Psoas muscle (tissue), 8 donors: ENCODE results near the gene MMS22L. TPM values are rescaled to one million over a fixed set of nuclear protein-coding genes. Genes with fewer than 3 reads are reported as not detected.

Source experiments
- ATAC-seq, 4 donors: fragments of 200-7000 bp; cut with Tn5 transposase; one replicate each; pipeline ENCODE4 v1.9.1; 2020; ENCODE audit warnings: moderate library complexity in 3 of 4, mild to moderate bottlenecking in 2 of 4
- DNase-seq, 2 donors: peaks; one replicate each; pipeline ENCODE4 v3.0.0-alpha.2; 2020
- H3K27ac ChIP-seq: fragments of 200-600 bp; one replicate; pipeline ENCODE4 v1.8.0; 2022
- H3K27me3 ChIP-seq, 3 donors: fragments of 200-600 bp in 1 of 3; one replicate each; pipeline versions ENCODE4 v1.6.1 to v1.8.0; 2013 to 2022; ENCODE audit warnings: low read length in 2 of 3, mild to moderate bottlenecking in 2 of 3, moderate library complexity in 1 of 3; ENCODE audit not compliant: insufficient read depth in 3 of 3
- H3K36me3 ChIP-seq, 2 donors: fragments of 200-600 bp in 1 of 2; one replicate each; pipeline versions ENCODE4 v1.6.1 to v1.8.0; 2013 to 2022; ENCODE audit warnings: low read depth in 1 of 2, mild to moderate bottlenecking in 1 of 2, moderate library complexity in 1 of 2; ENCODE audit not compliant: insufficient read depth in 1 of 2
- H3K4me1 ChIP-seq: fragments of 200-600 bp; one replicate; pipeline ENCODE4 v1.8.0; 2022
- H3K4me3 ChIP-seq: fragments of 200-600 bp; one replicate; pipeline ENCODE4 v1.8.0; 2022; ENCODE audit warnings: mild to moderate bottlenecking
- H3K9me3 ChIP-seq: fragments of 200-600 bp; one replicate; pipeline ENCODE4 v1.8.0; 2022
- CTCF ChIP-seq: fragments of 200-600 bp; IDR thresholded peaks from one replicate; pipeline ENCODE4 v1.8.0; 2022; ENCODE audit warnings: antibody characterized with exemption
- WGBS, 3 donors: extraction: QIAGEN DNeasy Blood & Tissue Kit; methylation state at CpG; one replicate each; pipeline versions ENCODE4 v1.1.6 to v1.1.7; 2013; 5-methylcytosine and 5-hydroxymethylcytosine counted together
- intact Hi-C, 2 donors: fragments of 100-400 bp; cut with DNase I; formaldehyde crosslinking; loops; one replicate each; pipeline versions ENCODE4 v1.11.0 to v1.14.2; 2022
- polyA plus RNA-seq, 3 donors: library from polyadenylated mRNA; stranded (reverse); fragments of 200-250 nt; gene quantifications; one replicate each; pipeline ENCODE4 v1.2.3, GENCODE V29; 2013
- total RNA-seq, 4 donors: library from RNA; stranded (reverse); fragmentation: NEBNext Ultra II Directional in 2 of 4; extraction: Animal tissue kit (Norgen Biotek cat#: 25700) in 2 of 4; gene quantifications; one replicate each; pipeline versions ENCODE4 v1.2.1 to v1.2.4, GENCODE V29; 2021 to 2023
- donor health status: healthy with polysubstance abuse.
- donor health status: DM: no; HTN: no; CAD: no; lungs with moderate emphysema.
- donor health status: Bipolar disorder and iron deficiency.
- donor health status: healthy.
- donor health status: DM: yes; HTN: yes; CAD: no.
- donor health status: DM: no; HTN: no; CAD: no.
- donor health status: DM: no; HTN: no; CAD: no.
- donor health status: DM: yes; HTN: yes; CAD: no.

Gene MMS22L
- total and polyA plus RNA-seq, 7 donors, result 0.31 to 1.6 (median 1.1) TPM

DNA sequence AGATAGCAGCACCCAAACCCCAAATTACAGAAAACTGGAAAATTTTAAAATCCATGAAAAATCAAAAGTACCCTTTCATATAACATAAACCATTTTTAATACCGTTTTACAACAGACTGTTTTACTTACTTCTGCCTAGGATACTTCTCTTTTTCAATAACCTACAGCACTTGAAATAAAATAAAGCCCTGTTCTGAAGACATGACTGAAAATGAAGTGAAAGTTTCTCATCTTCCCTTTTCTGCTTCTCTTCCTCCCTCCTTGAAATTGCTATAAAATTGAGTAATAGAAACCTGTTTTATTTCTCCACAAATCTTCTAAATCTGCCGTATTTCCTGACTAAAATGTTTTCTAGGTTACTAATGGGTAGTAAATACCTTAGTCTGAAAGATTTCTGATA lies 20.3 kb downstream of the MMS22L start:
- no peak for DNase-seq
- H3K27me3 ChIP-seq, result no peaks in the 10 kb centered on the region
- TF ChIP-seq CTCF, result no peak
- ATAC-seq, result no peak
- 90 to 99% (median 94%) methylated on average over 2 of the region's 2 CpGs for WGBS, 3 donors
- H3K36me3 ChIP-seq, result peaks cover 3 to 28% of the 10 kb centered on the region in 2 donors
- no peaks in the 10 kb centered on the region for H3K9me3 ChIP-seq
- H3K4me1 ChIP-seq, result no peaks in the 10 kb centered on the region
- intact Hi-C loops, result no loop called here
- H3K4me3 ChIP-seq, result no peak overlapping the region
- H3K27ac ChIP-seq, result no peak overlapping the region

GRCh38 chr6:97246842-97247241 lies 36.2 kb downstream of the MMS22L start:
- no peak overlapping the region for H3K27ac ChIP-seq
- no peaks in the 10 kb centered on the region for H3K4me1 ChIP-seq
- no peaks in the 10 kb centered on the region for H3K27me3 ChIP-seq
- WGBS, 3 donors, result 93 to 98% (median 94%) methylated on average over 1 of the region's 1 CpG
- no peak for TF ChIP-seq CTCF
- no peaks in the 10 kb centered on the region for H3K9me3 ChIP-seq
- intact Hi-C loops, result no loop called here
- DNase-seq (no peak), ATAC-seq (no peak)
- no peak overlapping the region for H3K4me3 ChIP-seq
- H3K36me3 ChIP-seq, result peaks cover 3 to 4% of the 10 kb centered on the region in 2 donors

GRCh38 chr6:97240222-97240621 lies 42.8 kb downstream of the MMS22L start:
- H3K9me3 ChIP-seq, result no peaks in the 10 kb centered on the region
- TF ChIP-seq CTCF, result no peak
- 96 to 98% (median 96%) methylated on average over 2 of the region's 2 CpGs for WGBS, 3 donors
- no peak overlapping the region for H3K4me3 ChIP-seq
- H3K27me3 ChIP-seq, result no peaks in the 10 kb centered on the region
- peaks cover 0 to 3% of the 10 kb centered on the region in 2 donors for H3K36me3 ChIP-seq
- DNase-seq (no peak), ATAC-seq (no peak)
- no peak overlapping the region for H3K27ac ChIP-seq
- intact Hi-C loops, result no loop called here
- H3K4me1 ChIP-seq, result no peaks in the 10 kb centered on the region

GRCh38 chr6:97231911-97232310 lies 51.1 kb downstream of the MMS22L start:
- WGBS, 3 donors, result 98 to 100% (median 99%) methylated on average over 1 of the region's 1 CpG
- Histone ChIP-seq H3K27ac (no peak overlapping the region), H3K4me3 (no peak overlapping the region), H3K36me3 (peaks cover 2 to 9% of the 10 kb centered on the region in 2 donors), H3K9me3 (no peaks in the 10 kb centered on the region), H3K4me1 (no peaks in the 10 kb centered on the region), H3K27me3 (no peaks in the 10 kb centered on the region)
- no peak for ATAC-seq
- no peak for TF ChIP-seq CTCF
- no peak for DNase-seq
- intact Hi-C loops, result no loop called here

- no peaks in the 10 kb centered on the region for H3K4me1 ChIP-seq
- intact Hi-C loops, result no loop called here
- no peak for DNase-seq
- no peak for ATAC-seq
- no peak for TF ChIP-seq CTCF
- 95 to 96% (median 95%) methylated on average over 2 of the region's 2 CpGs for WGBS, 3 donors
- H3K4me3 ChIP-seq, result no peak overlapping the region
- H3K36me3 ChIP-seq, result peaks cover 0 to 8% of the 10 kb centered on the region in 2 donors
- no peaks in the 10 kb centered on the region for H3K9me3 ChIP-seq
- H3K27ac ChIP-seq, result no peak overlapping the region
- no peaks in the 10 kb centered on the region for H3K27me3 ChIP-seq
Observed at GRCh38 chr6:97222903-97223302, 60.1 kb downstream of the MMS22L start.
